ENCODE results near the gene NRP2. TPM values are rescaled to one million over a fixed set of nuclear protein-coding genes. Genes with fewer than 3 reads are reported as not detected.

NRP2 gene
- total RNA-seq, 4 donors from 2014 or later = 4.9 to 22.4 (median 14.5) TPM

GRCh38 chr2:205770577-205770976 lies 88.3 kb downstream of the NRP2 start:
- TF ChIP-seq POLR2A (IDR thresholded peaks at IDR 0.05) (no peak), CTCF (IDR thresholded peaks at IDR 0.05) (no peak)
- no peak for DNase-seq
- no peaks in the 10 kb centered on the region for H3K9me3 ChIP-seq
- H3K27me3 ChIP-seq = no peaks in the 10 kb centered on the region
- H3K4me1 ChIP-seq = peaks cover 0 to 49% (median 0%) of the 10 kb centered on the region in 4 donors
- H3K36me3 ChIP-seq = no peaks in the 10 kb centered on the region
- no peak overlapping the region for H3K4me3 ChIP-seq
- H3K27ac ChIP-seq = peak overlapping the region in 1 of 4 donors; percentile 77

GRCh38 chr2:205771031-205771430 lies 88.7 kb downstream of the NRP2 start:
- Histone ChIP-seq H3K9me3 (no peaks in the 10 kb centered on the region), H3K4me1 (peaks cover 0 to 49% (median 0%) of the 10 kb centered on the region in 4 donors), H3K27me3 (no peaks in the 10 kb centered on the region), H3K4me3 (no peak overlapping the region), H3K27ac (peak overlapping the region in 1 of 4 donors; percentile 77), H3K36me3 (no peaks in the 10 kb centered on the region)
- DNase-seq = no peak
- no peak for TF ChIP-seq POLR2A (IDR thresholded peaks at IDR 0.05)
- no peak for TF ChIP-seq CTCF (IDR thresholded peaks at IDR 0.05)

- TF ChIP-seq POLR2A (IDR thresholded peaks at IDR 0.05) (no peak), CTCF (IDR thresholded peaks at IDR 0.05) (no peak)
- H3K36me3 ChIP-seq = no peaks in the 10 kb centered on the region
- no peak for DNase-seq
- H3K4me3 ChIP-seq = no peak overlapping the region
- H3K9me3 ChIP-seq = no peaks in the 10 kb centered on the region
- H3K27ac ChIP-seq = peak overlapping the region in 1 of 4 donors; percentile 77
- H3K27me3 ChIP-seq = no peaks in the 10 kb centered on the region
- peaks cover 0 to 49% (median 0%) of the 10 kb centered on the region in 4 donors for H3K4me1 ChIP-seq
Measured at GRCh38 chr2:205771666-205772065, 89.4 kb downstream of the NRP2 start.

GRCh38 chr2:205772983-205773382 lies 90.7 kb downstream of the NRP2 start:
- Histone ChIP-seq H3K4me3 (no peak overlapping the region), H3K27ac (peak overlapping the region in 1 of 4 donors; percentile 2), H3K4me1 (peaks cover 0 to 36% (median 0%) of the 10 kb centered on the region in 4 donors), H3K27me3 (no peaks in the 10 kb centered on the region), H3K36me3 (no peaks in the 10 kb centered on the region), H3K9me3 (no peaks in the 10 kb centered on the region)
- DNase-seq = no peak
- TF ChIP-seq POLR2A (IDR thresholded peaks at IDR 0.05) (no peak), CTCF (IDR thresholded peaks at IDR 0.05) (no peak)

GRCh38 chr2:205773989-205774388 lies 91.7 kb downstream of the NRP2 start:
- H3K36me3 ChIP-seq = no peaks in the 10 kb centered on the region
- no peak for DNase-seq
- no peaks in the 10 kb centered on the region for H3K9me3 ChIP-seq
- H3K27ac ChIP-seq = peak overlapping the region in 1 of 4 donors; percentile 40
- no peaks in the 10 kb centered on the region for H3K27me3 ChIP-seq
- no peak overlapping the region for H3K4me3 ChIP-seq
- TF ChIP-seq POLR2A (IDR thresholded peaks at IDR 0.05) (no peak), CTCF (IDR thresholded peaks at IDR 0.05) (no peak)
- H3K4me1 ChIP-seq = peaks cover 0 to 28% (median 0%) of the 10 kb centered on the region in 4 donors

All from Peyer's patch (tissue), 4 donors.